ENCODE data around the gene CHID1.

CHID1 gene

GRCh38 chr11:877565-877964, 33.0 kb downstream of the CHID1 start:
- TF ChIP-seq CTCF (IDR thresholded peaks at IDR 0.05; ENCODE audit: borderline replicate concordance, insufficient read depth, low read depth, low read length): no peak
- H3K4me3 ChIP-seq (ENCODE audit: low read depth, low read length): no peak overlapping the region

GRCh38 chr11:876545-876944, 34.1 kb downstream of the CHID1 start:
- no peak overlapping the region for H3K4me3 ChIP-seq (ENCODE audit: low read depth, low read length)
- no peak for TF ChIP-seq CTCF (IDR thresholded peaks at IDR 0.05; ENCODE audit: borderline replicate concordance, insufficient read depth, low read depth, low read length)

DNA sequence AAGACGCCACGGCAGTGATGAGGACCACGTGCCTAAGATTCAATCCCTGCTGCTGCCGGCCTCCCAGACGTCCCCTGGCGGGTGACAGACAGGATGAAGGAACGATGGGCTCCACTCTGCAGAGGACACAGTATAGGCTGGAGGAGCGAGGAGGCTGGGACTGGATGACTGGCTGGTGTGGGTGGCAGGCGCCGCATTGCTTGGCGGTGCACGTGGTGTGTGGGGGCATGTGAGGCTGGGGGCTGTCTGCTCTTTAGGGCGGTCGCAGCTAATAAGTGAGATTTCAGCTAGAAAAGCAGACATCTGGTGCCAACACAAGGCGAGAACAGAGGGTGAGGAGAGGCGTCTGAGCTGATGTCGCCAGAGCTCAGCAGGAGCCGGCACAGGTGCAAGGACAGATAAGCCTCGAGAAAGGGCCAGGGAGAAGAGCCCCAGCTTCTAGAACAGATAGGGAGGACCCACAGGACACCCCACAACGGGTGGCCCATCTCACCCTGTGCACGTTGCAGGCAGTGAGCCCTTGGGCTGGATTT, 34.8 kb downstream of the CHID1 start:
- no peak overlapping the region for H3K4me3 ChIP-seq (ENCODE audit: low read depth, low read length)
- TF ChIP-seq CTCF (IDR thresholded peaks at IDR 0.05; ENCODE audit: borderline replicate concordance, insufficient read depth, low read depth, low read length): no peak

DNA sequence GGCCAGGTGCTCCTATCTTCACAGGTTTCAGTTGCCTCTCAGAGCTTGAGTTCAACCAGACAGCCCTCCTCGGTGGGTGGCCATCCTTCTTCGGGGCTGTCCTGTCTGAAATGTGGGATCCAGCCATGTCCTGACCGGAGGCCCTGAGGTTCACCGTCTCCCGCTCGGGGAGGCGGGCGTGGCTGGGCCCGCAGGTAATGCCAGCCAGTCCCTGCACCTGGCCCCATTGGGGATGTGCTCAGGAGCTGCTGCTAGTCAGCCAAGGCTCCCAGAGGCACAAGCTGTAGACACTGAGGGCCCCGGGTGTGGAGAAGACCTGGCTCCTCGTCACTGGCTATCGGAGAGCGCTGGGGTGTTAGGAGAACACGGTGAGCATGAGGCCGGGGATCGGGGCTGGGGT, 35.4 kb downstream of the CHID1 start:
- H3K4me3 ChIP-seq (ENCODE audit: low read depth, low read length): no peak overlapping the region
- TF ChIP-seq CTCF (IDR thresholded peaks at IDR 0.05; ENCODE audit: borderline replicate concordance, insufficient read depth, low read depth, low read length): no peak

- no peak overlapping the region for H3K4me3 ChIP-seq (ENCODE audit: low read depth, low read length)
- no peak for TF ChIP-seq CTCF (IDR thresholded peaks at IDR 0.05; ENCODE audit: borderline replicate concordance, insufficient read depth, low read depth, low read length)
Measured at GRCh38 chr11:873706-874105, 36.9 kb downstream of the CHID1 start.

DNA sequence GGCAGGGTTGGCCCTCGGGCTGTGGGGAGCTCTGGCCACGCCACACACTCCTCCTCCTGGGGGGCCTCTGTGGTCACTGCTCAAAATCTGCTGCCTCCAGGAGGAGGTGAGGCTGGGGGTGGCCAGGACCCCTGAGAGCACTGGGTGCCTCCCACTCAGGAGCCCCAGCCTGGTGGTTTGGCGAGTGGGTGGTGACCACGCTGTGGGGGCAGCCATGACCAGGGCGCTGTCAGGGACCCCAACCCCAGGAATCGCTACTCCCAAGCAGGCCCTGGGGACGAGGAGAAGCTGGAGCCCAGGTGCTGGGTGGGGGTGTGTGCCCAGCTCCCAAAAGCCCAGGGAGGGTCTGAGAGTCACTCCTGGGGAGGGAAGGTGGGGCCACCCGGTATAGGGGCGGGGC, 37.8 kb downstream of the CHID1 start:
- no peak overlapping the region for H3K4me3 ChIP-seq (ENCODE audit: low read depth, low read length)
- TF ChIP-seq CTCF (IDR thresholded peaks at IDR 0.05; ENCODE audit: borderline replicate concordance, insufficient read depth, low read depth, low read length): no peak

DNA sequence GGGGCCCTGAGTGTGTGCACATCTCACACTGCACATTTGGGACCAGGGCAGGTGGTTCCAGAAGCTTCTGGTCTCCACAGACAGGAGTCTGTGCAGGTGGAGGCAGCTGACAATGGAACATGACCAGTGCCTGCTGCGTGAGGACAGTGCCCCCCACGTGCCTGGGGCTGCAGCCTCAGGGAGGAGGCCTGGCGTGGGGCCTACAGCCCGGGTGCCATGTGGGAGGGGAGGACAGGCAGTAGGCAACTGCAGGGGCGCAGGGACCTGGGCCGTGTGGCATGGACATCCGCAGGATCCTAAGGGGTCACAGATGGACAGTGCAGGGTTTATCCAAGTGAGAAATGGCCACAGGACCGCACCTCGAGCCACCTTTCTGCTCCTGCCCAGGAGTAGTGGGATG, 39.1 kb downstream of the CHID1 start:
- no peak for TF ChIP-seq CTCF (IDR thresholded peaks at IDR 0.05; ENCODE audit: borderline replicate concordance, insufficient read depth, low read depth, low read length)

More for the DNA sequence above, 39.1 kb downstream of the CHID1 start:
- no peak overlapping the region for H3K4me3 ChIP-seq (ENCODE audit: low read depth, low read length)
